ENCODE results near the gene NRXN3.

DNA sequence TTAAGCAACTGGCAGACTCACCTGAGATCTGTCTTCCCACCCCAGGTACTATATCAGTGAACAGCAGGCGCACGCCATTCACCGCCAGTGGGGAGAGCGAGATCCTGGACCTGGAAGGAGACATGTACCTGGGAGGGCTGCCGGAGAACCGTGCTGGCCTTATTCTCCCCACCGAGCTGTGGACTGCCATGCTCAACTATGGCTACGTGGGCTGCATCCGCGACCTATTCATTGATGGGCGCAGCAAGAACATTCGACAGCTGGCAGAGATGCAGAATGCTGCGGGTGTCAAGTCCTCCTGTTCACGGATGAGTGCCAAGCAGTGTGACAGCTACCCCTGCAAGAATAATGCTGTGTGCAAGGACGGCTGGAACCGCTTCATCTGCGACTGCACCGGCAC, 544.5 kb downstream of the NRXN3 start:
- TF ChIP-seq, protein P1, sequence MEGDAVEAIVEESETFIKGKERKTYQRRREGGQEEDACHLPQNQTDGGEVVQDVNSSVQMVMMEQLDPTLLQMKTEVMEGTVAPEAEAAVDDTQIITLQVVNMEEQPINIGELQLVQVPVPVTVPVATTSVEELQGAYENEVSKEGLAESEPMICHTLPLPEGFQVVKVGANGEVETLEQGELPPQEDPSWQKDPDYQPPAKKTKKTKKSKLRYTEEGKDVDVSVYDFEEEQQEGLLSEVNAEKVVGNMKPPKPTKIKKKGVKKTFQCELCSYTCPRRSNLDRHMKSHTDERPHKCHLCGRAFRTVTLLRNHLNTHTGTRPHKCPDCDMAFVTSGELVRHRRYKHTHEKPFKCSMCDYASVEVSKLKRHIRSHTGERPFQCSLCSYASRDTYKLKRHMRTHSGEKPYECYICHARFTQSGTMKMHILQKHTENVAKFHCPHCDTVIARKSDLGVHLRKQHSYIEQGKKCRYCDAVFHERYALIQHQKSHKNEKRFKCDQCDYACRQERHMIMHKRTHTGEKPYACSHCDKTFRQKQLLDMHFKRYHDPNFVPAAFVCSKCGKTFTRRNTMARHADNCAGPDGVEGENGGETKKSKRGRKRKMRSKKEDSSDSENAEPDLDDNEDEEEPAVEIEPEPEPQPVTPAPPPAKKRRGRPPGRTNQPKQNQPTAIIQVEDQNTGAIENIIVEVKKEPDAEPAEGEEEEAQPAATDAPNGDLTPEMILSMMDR (IDR thresholded peaks at IDR 0.05 in 4 of 5, conservative IDR thresholded peaks at IDR 0.05 in 1 of 5), result no peak
- no peak for TF ChIP-seq POLR2A (IDR thresholded peaks at IDR 0.05)
